ENCODE data around the gene CCDC148. TPM values are rescaled to one million over a fixed set of nuclear protein-coding genes. Genes with fewer than 3 reads are reported as not detected.

CCDC148 gene
- total and polyA plus RNA-seq, 4 experiments from 2014 or later = not detected

DNA sequence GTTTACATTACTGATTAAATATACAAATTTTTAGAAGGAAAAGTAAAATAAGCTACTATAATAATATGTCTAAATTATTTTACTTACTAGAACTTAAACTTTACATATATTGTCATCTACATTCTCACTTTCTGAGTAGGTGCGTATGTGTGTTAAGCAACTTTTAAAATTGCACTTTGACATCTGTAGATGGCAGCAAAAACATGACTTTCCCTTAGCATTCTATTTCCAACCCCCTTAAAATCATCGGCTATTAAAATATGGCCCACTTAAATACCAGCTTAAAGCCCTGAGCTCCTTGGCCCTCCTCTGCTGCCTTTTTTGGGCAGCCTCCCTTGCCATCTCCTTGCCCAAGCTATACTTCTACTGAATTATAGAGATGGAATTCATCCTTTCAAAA is 276.9 kb downstream of the CCDC148 start:
- H3K9me3 Mint-ChIP-seq = peaks cover 0 to 3% (median 0%) of the 10 kb centered on the region in 8 donors
- intact Hi-C loops (cut with micrococcal nuclease) = loop anchor here (1.0 kb wide), 1 partner anchor 575 kb away; no protein-coding TSS in a partner anchor
- peaks cover 5 to 9% of the 10 kb centered on the region in 2 donors for H3K27me3 Mint-ChIP-seq
- H3K9me3 ChIP-seq (ENCODE audit: control insufficient read depth in 1 of 2, low read length in 2 of 2) = no peaks in the 10 kb centered on the region
- H3K27me3 ChIP-seq (ENCODE audit: insufficient read depth, low read length) = no peaks in the 10 kb centered on the region
- no peak overlapping the region for H3K4me3 ChIP-seq (ENCODE audit: low read length in 2 of 2)
- no peaks in the 10 kb centered on the region for H3K4me1 Mint-ChIP-seq
- ChIA-PET CTCF (ENCODE audit: partially characterized antibody) (interaction anchor here (0.8 to 3.9 kb wide), 3 partner anchors 35 to 566 kb away, joined by 3 to 18 read pairs (median 7); no protein-coding TSS in a partner anchor), POLR2A (ENCODE audit: partially characterized antibody) (no interaction called here)
- H3K36me3 ChIP-seq (ENCODE audit: insufficient read depth, low read length) = no peaks in the 10 kb centered on the region
- H3K36me3 Mint-ChIP-seq = no peaks in the 10 kb centered on the region
- no peak overlapping the region for H3K4me3 Mint-ChIP-seq
- DNase-seq = no peak
- no peaks in the 10 kb centered on the region for H3K4me1 ChIP-seq (ENCODE audit: insufficient read depth, low read length)
- no peak overlapping the region for H3K27ac ChIP-seq (ENCODE audit: low read depth, low read length)
- H3K27ac Mint-ChIP-seq = no peak overlapping the region

DNA sequence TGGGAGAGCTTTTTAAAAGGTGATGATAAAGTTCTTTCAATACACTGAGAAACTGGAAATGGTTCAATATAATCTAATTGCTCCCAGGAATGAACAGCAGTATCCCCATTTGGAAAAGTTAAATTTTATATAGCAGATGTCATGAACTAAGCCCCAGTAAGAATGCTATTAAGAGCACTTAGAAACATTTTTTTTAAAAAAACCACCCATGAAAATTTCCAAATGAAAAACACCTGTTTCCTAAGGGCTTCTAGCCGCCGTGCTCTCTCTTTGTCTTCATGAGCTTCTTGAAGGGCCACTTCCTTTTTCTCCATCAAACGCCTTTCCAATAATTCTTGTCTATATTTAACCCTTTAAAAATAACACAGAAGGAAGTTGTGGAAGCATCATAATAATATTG is 277.9 kb downstream of the CCDC148 start:
- H3K4me1 ChIP-seq (ENCODE audit: insufficient read depth, low read length) = no peaks in the 10 kb centered on the region
- Mint-ChIP-seq H3K36me3 (no peaks in the 10 kb centered on the region), H3K4me3 (no peak overlapping the region), H3K27me3 (peaks cover 5 to 9% of the 10 kb centered on the region in 2 donors), H3K9me3 (peaks cover 0 to 3% (median 0%) of the 10 kb centered on the region in 8 donors), H3K4me1 (no peaks in the 10 kb centered on the region), H3K27ac (no peak overlapping the region)
- no peaks in the 10 kb centered on the region for H3K36me3 ChIP-seq (ENCODE audit: insufficient read depth, low read length)
- no peak overlapping the region for H3K27ac ChIP-seq (ENCODE audit: low read depth, low read length)
- intact Hi-C loops (cut with micrococcal nuclease) = loop anchor here (1.0 kb wide), 1 partner anchor 576 kb away; no protein-coding TSS in a partner anchor
- POLR2A ChIA-PET (ENCODE audit: partially characterized antibody) = no interaction called here
- H3K27me3 ChIP-seq (ENCODE audit: insufficient read depth, low read length) = no peaks in the 10 kb centered on the region
- CTCF ChIA-PET (ENCODE audit: partially characterized antibody) = interaction anchor here (1.6 to 3.9 kb wide), 2 partner anchors 564 to 567 kb away, joined by 7 to 18 read pairs; no protein-coding TSS in a partner anchor
- no peak overlapping the region for H3K4me3 ChIP-seq (ENCODE audit: low read length in 2 of 2)
- H3K9me3 ChIP-seq (ENCODE audit: control insufficient read depth in 1 of 2, low read length in 2 of 2) = no peaks in the 10 kb centered on the region
- no peak for DNase-seq

DNA sequence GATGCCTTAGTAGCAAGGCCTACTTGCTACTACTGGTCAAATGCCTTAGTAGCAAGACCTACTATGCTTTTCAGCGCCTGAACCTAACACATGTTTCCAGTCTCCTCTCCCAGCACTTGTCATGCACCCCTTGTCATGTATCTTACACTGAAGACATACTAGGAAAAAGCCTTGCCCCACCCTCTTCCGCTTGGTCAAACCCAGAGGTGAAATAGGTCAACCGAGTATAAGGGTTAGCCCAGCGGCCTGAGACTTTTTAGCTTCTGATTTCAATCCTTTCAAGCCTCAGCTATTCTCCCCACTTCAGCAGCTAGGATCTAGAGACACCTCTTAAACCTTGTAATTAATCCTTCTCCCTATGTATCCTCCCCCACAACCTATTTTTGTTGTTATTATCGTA is 281.6 kb downstream of the CCDC148 start:
- H3K4me1 Mint-ChIP-seq = no peaks in the 10 kb centered on the region
- no peaks in the 10 kb centered on the region for H3K36me3 ChIP-seq (ENCODE audit: insufficient read depth, low read length)
- H3K27me3 ChIP-seq (ENCODE audit: insufficient read depth, low read length) = no peaks in the 10 kb centered on the region
- DNase-seq = no peak
- POLR2A ChIA-PET (ENCODE audit: partially characterized antibody) = no interaction called here
- intact Hi-C loops (cut with micrococcal nuclease) = no loop called here
- H3K9me3 ChIP-seq (ENCODE audit: control insufficient read depth in 1 of 2, low read length in 2 of 2) = no peaks in the 10 kb centered on the region
- CTCF ChIA-PET (ENCODE audit: partially characterized antibody) = interaction anchor here (1.4 kb wide), 2 partner anchors 571 to 579 kb away, joined by 3 to 4 read pairs; no protein-coding TSS in a partner anchor
- H3K4me3 Mint-ChIP-seq = no peak overlapping the region
- no peak overlapping the region for H3K27ac Mint-ChIP-seq
- peaks cover 4 to 8% of the 10 kb centered on the region in 2 donors for H3K27me3 Mint-ChIP-seq
- peaks cover 0 to 2% (median 0%) of the 10 kb centered on the region in 8 donors for H3K9me3 Mint-ChIP-seq
- no peaks in the 10 kb centered on the region for H3K36me3 Mint-ChIP-seq
- no peak overlapping the region for H3K4me3 ChIP-seq (ENCODE audit: low read length in 2 of 2)
- H3K27ac ChIP-seq (ENCODE audit: low read depth, low read length) = no peak overlapping the region
- H3K4me1 ChIP-seq (ENCODE audit: insufficient read depth, low read length) = no peaks in the 10 kb centered on the region

DNA sequence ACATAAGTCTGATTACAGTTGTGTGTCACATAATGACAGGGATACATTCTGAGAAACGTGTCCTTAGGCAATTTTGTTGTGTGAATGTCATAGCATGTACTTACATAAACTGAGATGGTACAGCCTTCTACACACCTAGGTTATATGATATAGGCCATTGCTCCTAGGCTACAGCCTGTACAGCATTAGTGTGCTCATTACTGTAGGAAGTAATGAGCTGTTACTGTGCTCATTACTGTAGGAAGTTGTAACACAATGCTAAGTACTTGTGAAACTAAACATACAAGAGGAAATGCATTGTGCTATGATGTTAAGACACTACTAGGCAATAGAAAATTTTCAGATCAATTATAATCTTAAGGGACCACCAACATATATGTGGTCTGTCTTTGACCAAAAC is 282.1 kb downstream of the CCDC148 start:
- Mint-ChIP-seq H3K4me1 (no peaks in the 10 kb centered on the region), H3K27ac (no peak overlapping the region), H3K9me3 (no peaks in the 10 kb centered on the region), H3K36me3 (no peaks in the 10 kb centered on the region), H3K27me3 (peaks cover 4 to 8% of the 10 kb centered on the region in 2 donors), H3K4me3 (no peak overlapping the region)
- no peak for DNase-seq
- H3K36me3 ChIP-seq (ENCODE audit: insufficient read depth, low read length) = no peaks in the 10 kb centered on the region
- CTCF ChIA-PET (ENCODE audit: partially characterized antibody) = no interaction called here
- H3K27ac ChIP-seq (ENCODE audit: low read depth, low read length) = no peak overlapping the region
- POLR2A ChIA-PET (ENCODE audit: partially characterized antibody) = no interaction called here
- intact Hi-C loops (cut with micrococcal nuclease) = no loop called here
- H3K27me3 ChIP-seq (ENCODE audit: insufficient read depth, low read length) = no peaks in the 10 kb centered on the region
- no peak overlapping the region for H3K4me3 ChIP-seq (ENCODE audit: low read length in 2 of 2)
- H3K4me1 ChIP-seq (ENCODE audit: insufficient read depth, low read length) = no peaks in the 10 kb centered on the region
- H3K9me3 ChIP-seq (ENCODE audit: control insufficient read depth in 1 of 2, low read length in 2 of 2) = no peaks in the 10 kb centered on the region

DNA sequence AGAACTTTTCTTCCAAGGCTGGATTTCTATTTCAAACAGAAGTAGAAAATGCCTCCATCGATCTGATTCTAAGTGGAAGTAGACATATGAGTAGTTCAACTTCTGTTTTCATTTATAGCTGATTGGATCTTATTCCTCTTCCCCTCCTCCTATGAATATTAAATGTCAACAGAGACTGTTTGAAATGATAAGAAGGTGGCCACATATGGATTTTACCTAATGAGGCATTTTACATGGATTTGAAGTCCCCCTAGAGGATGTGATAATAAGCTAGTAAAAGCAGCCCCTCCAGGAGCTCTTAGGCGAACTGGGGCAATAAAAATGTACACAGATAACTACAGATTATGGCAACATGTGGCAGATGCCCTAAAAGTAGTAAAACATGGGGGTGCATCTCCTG is 283.8 kb downstream of the CCDC148 start:
- Histone ChIP-seq H3K36me3 (ENCODE audit: insufficient read depth, low read length) (no peaks in the 10 kb centered on the region), H3K9me3 (ENCODE audit: control insufficient read depth in 1 of 2, low read length in 2 of 2) (no peaks in the 10 kb centered on the region), H3K27me3 (ENCODE audit: insufficient read depth, low read length) (no peaks in the 10 kb centered on the region), H3K27ac (ENCODE audit: low read depth, low read length) (no peak overlapping the region), H3K4me1 (ENCODE audit: insufficient read depth, low read length) (no peaks in the 10 kb centered on the region), H3K4me3 (ENCODE audit: low read length in 2 of 2) (no peak overlapping the region)
- no peak for DNase-seq
- intact Hi-C loops (cut with micrococcal nuclease) = no loop called here
- Mint-ChIP-seq H3K36me3 (no peaks in the 10 kb centered on the region), H3K27ac (no peak overlapping the region), H3K4me1 (no peaks in the 10 kb centered on the region), H3K4me3 (no peak overlapping the region), H3K9me3 (no peaks in the 10 kb centered on the region), H3K27me3 (peaks cover 6 to 13% of the 10 kb centered on the region in 2 donors)
- ChIA-PET POLR2A (ENCODE audit: partially characterized antibody) (no interaction called here), CTCF (ENCODE audit: partially characterized antibody) (no interaction called here)

DNA sequence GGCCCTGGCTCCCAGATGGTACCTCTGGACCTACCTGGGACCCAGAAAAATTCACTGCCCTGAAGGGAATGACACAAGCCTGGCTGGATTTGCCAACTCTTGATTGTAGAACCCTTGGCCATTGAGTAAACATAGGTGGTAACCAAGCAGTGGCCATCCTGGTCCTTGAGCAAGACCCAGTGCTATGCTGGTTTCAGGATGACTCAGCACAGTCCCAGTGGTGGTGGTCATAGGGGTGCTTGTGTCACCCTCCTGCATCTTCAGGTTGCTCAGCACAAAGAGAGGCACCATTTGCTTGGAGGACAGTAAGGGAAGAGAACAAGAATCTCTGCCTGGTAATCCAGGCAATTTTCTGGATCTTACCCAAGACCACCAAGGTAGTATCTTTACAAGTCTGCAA is 302.0 kb downstream of the CCDC148 start:
- POLR2A ChIA-PET (ENCODE audit: partially characterized antibody) = no interaction called here

DNA sequence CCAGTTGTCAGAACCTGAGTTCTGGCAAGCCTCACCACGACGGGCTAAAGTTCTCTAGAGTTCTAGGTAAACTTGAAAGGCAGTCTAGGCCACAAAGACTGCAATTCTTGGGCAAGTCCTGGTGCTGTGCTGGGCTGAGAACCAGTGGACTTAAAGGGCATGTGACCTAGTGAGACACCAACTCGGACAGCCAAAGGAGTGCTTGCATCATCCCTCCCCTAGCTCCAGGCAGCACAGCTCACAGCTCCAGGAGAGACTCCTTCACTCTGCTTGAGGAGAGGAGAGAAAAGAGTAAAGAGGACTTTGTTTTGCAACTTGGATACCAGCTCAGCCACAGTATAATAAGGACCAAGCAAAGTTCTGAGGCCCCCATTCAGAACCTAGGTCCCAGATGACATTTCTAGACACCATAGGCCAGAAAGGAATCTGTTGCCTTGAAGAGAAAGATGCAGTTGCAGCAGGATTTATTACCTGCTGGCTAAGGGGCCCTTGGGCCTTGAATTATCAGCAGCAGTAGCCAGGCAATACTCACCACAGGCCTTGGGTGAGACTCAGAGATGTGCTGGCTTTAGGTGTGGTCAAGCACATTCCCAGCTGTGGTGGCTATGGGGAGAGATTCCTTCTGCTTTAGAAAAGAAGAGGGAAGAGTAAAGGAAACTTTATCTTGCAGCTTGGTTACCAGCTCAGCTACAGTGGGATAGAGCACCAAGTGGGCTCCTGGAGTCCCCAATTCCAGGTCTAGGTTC is 303.1 kb downstream of the CCDC148 start:
- H3K4me3 ChIP-seq (ENCODE audit: low read length in 2 of 2) = no peak overlapping the region
- Mint-ChIP-seq H3K4me1 (no peaks in the 10 kb centered on the region), H3K36me3 (no peaks in the 10 kb centered on the region), H3K9me3 (peaks cover 0 to 5% (median 0%) of the 10 kb centered on the region in 8 donors), H3K27me3 (peaks cover 0 to 3% of the 10 kb centered on the region in 2 donors), H3K4me3 (no peak overlapping the region), H3K27ac (no peak overlapping the region)
- intact Hi-C loops (cut with micrococcal nuclease) = no loop called here
- no peak for DNase-seq
- no peaks in the 10 kb centered on the region for H3K36me3 ChIP-seq (ENCODE audit: insufficient read depth, low read length)
- H3K9me3 ChIP-seq (ENCODE audit: control insufficient read depth in 1 of 2, low read length in 2 of 2) = no peaks in the 10 kb centered on the region
- H3K4me1 ChIP-seq (ENCODE audit: insufficient read depth, low read length) = no peaks in the 10 kb centered on the region
- H3K27ac ChIP-seq (ENCODE audit: low read depth, low read length) = no peak overlapping the region
- CTCF ChIA-PET (ENCODE audit: partially characterized antibody) = no interaction called here
- H3K27me3 ChIP-seq (ENCODE audit: insufficient read depth, low read length) = no peaks in the 10 kb centered on the region
- POLR2A ChIA-PET (ENCODE audit: partially characterized antibody) = no interaction called here

More for the DNA sequence above, 302.0 kb downstream of the CCDC148 start:
- Histone ChIP-seq H3K4me3 (ENCODE audit: low read length in 2 of 2) (no peak overlapping the region), H3K36me3 (ENCODE audit: insufficient read depth, low read length) (no peaks in the 10 kb centered on the region), H3K27me3 (ENCODE audit: insufficient read depth, low read length) (no peaks in the 10 kb centered on the region), H3K27ac (ENCODE audit: low read depth, low read length) (no peak overlapping the region), H3K4me1 (ENCODE audit: insufficient read depth, low read length) (no peaks in the 10 kb centered on the region), H3K9me3 (ENCODE audit: control insufficient read depth in 1 of 2, low read length in 2 of 2) (no peaks in the 10 kb centered on the region)
- no peak overlapping the region for H3K4me3 Mint-ChIP-seq
- H3K9me3 Mint-ChIP-seq = peaks cover 0 to 5% (median 0%) of the 10 kb centered on the region in 8 donors
- DNase-seq = no peak
- no peaks in the 10 kb centered on the region for H3K4me1 Mint-ChIP-seq
- CTCF ChIA-PET (ENCODE audit: partially characterized antibody) = no interaction called here
- H3K27ac Mint-ChIP-seq = no peak overlapping the region
- H3K36me3 Mint-ChIP-seq = no peaks in the 10 kb centered on the region
- peaks cover 2 to 5% of the 10 kb centered on the region in 2 donors for H3K27me3 Mint-ChIP-seq
- intact Hi-C loops (cut with micrococcal nuclease) = no loop called here

All from CD4-positive, alpha-beta memory T cell (primary cell).